ENCODE data around the gene ADD1.
"Not testable (repeated sequence)": the region's sequence is repeated elsewhere in the genome, so short reads cannot be mapped to it uniquely, and the experiment has no call there.

The ADD1 gene

GRCh38 chr4:2954358-2955185 is 110.9 kb downstream of the ADD1 start:
- no peaks in the 10 kb centered on the region for H3K9me3 ChIP-seq
- peak; percentile 27 for DNase-seq
- no peaks in the 10 kb centered on the region for H3K4me1 ChIP-seq
- H3K4me3 ChIP-seq (ENCODE audit: low read depth, low read length), result no peak overlapping the region
- H3K27me3 ChIP-seq, result no peaks in the 10 kb centered on the region
- peaks cover 90% of the 10 kb centered on the region for H3K36me3 ChIP-seq
- peak; percentile 20; the same call in 1 of the 2 replicates for TF ChIP-seq CTCF (IDR thresholded peaks at IDR 0.05; ENCODE audit: low read depth, low read length)

GRCh38 chr4:2955186-2956044 is 111.8 kb downstream of the ADD1 start:
- not testable (repeated sequence) for H3K4me1 ChIP-seq; DNase-seq; H3K4me3 ChIP-seq (ENCODE audit: low read depth, low read length); H3K9me3 ChIP-seq; H3K27me3 ChIP-seq
- peaks cover 90% of the 10 kb centered on the region for H3K36me3 ChIP-seq

GRCh38 chr4:2958446-2958845 is 114.8 kb downstream of the ADD1 start:
- TF ChIP-seq CTCF (IDR thresholded peaks at IDR 0.05; ENCODE audit: low read depth, low read length), result no peak
- H3K27me3 ChIP-seq, result no peaks in the 10 kb centered on the region
- H3K4me1 ChIP-seq, result no peaks in the 10 kb centered on the region
- no peak for DNase-seq
- H3K9me3 ChIP-seq, result no peaks in the 10 kb centered on the region
- H3K36me3 ChIP-seq, result peaks cover 69% of the 10 kb centered on the region
- H3K4me3 ChIP-seq (ENCODE audit: low read depth, low read length), result no peak overlapping the region

GRCh38 chr4:2960450-2960849 is 116.8 kb downstream of the ADD1 start:
- DNase-seq; H3K27me3 ChIP-seq; H3K4me3 ChIP-seq (ENCODE audit: low read depth, low read length); H3K9me3 ChIP-seq; H3K4me1 ChIP-seq: not testable (repeated sequence)
- H3K36me3 ChIP-seq, result peaks cover 55% of the 10 kb centered on the region

GRCh38 chr4:2961421-2961810 is 117.8 kb downstream of the ADD1 start:
- Histone ChIP-seq H3K4me3 (ENCODE audit: low read depth, low read length) (peak overlapping the region; percentile 84), H3K36me3 (peaks cover 45% of the 10 kb centered on the region), H3K9me3 (no peaks in the 10 kb centered on the region), H3K4me1 (no peaks in the 10 kb centered on the region), H3K27me3 (no peaks in the 10 kb centered on the region)
- peak; percentile 47 for DNase-seq
- no peak for TF ChIP-seq CTCF (IDR thresholded peaks at IDR 0.05; ENCODE audit: low read depth, low read length)

- TF ChIP-seq CTCF (IDR thresholded peaks at IDR 0.05; ENCODE audit: low read depth, low read length), result peak; percentile 10
- no peaks in the 10 kb centered on the region for H3K4me1 ChIP-seq
- H3K36me3 ChIP-seq, result peaks cover 40% of the 10 kb centered on the region
- H3K27me3 ChIP-seq, result no peaks in the 10 kb centered on the region
- no peak for DNase-seq
- peak overlapping the region; percentile 84 for H3K4me3 ChIP-seq (ENCODE audit: low read depth, low read length)
- no peaks in the 10 kb centered on the region for H3K9me3 ChIP-seq
Measured at GRCh38 chr4:2961811-2962441, 118.3 kb downstream of the ADD1 start.
